Measurements from ENCODE around the gene SGMS1. TPM values are rescaled to one million over a fixed set of nuclear protein-coding genes. Genes with fewer than 3 reads are reported as not detected.

SGMS1 gene
- total and polyA plus RNA-seq, 2 donors from 2014 or later = 13.6 to 100 TPM

DNA sequence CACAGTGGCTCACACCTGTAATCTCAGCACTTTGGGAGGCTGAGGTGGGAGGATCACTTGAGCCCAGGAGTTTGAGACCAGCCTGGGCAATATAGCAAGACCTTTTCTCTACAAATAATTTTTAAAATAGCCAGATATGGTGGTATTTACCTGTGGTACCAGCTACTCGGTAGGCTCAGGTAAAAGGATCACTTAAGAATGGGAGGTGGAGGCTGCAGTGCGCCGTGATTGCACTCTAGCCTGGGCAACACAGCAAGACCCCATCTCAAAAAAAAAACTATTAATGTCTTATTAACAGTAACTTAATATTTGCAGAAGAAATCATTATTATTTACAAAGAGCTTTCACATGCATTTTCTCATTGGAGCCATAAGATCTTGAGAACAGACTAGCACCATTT lies 103.6 kb downstream of the SGMS1 start:
- FAIRE-seq (no peak), DNase-seq (no peak)
- H3K4me1 ChIP-seq (ENCODE audit: control insufficient read depth in 2 of 3, insufficient read depth in 2 of 3, low read depth in 1 of 3, low read length in 3 of 3) = no peaks in the 10 kb centered on the region
- H3K4me3 ChIP-seq (ENCODE audit: low read length in 3 of 3) = no peak overlapping the region
- H3K9me3 ChIP-seq (ENCODE audit: control insufficient read depth in 2 of 3, insufficient read depth in 1 of 3, low read length in 3 of 3) = no peaks in the 10 kb centered on the region
- no peaks in the 10 kb centered on the region for H3K36me3 ChIP-seq (ENCODE audit: control insufficient read depth in 2 of 3, insufficient read depth in 3 of 3, low read length in 3 of 3)
- intact Hi-C loops (cut with DNase I) = no loop called here
- no peak overlapping the region for H3K9ac ChIP-seq (ENCODE audit: low read length in 3 of 3)
- no peak overlapping the region for H3K27ac ChIP-seq (ENCODE audit: low read depth in 2 of 2, low read length in 2 of 2)
- no peaks in the 10 kb centered on the region for H3K27me3 ChIP-seq (ENCODE audit: control insufficient read depth, insufficient read depth, low read length)
- TF ChIP-seq, protein P1, sequence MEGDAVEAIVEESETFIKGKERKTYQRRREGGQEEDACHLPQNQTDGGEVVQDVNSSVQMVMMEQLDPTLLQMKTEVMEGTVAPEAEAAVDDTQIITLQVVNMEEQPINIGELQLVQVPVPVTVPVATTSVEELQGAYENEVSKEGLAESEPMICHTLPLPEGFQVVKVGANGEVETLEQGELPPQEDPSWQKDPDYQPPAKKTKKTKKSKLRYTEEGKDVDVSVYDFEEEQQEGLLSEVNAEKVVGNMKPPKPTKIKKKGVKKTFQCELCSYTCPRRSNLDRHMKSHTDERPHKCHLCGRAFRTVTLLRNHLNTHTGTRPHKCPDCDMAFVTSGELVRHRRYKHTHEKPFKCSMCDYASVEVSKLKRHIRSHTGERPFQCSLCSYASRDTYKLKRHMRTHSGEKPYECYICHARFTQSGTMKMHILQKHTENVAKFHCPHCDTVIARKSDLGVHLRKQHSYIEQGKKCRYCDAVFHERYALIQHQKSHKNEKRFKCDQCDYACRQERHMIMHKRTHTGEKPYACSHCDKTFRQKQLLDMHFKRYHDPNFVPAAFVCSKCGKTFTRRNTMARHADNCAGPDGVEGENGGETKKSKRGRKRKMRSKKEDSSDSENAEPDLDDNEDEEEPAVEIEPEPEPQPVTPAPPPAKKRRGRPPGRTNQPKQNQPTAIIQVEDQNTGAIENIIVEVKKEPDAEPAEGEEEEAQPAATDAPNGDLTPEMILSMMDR (IDR thresholded peaks at IDR 0.05; ENCODE audit: borderline replicate concordance, extremely low read depth, insufficient read depth) = no peak

DNA sequence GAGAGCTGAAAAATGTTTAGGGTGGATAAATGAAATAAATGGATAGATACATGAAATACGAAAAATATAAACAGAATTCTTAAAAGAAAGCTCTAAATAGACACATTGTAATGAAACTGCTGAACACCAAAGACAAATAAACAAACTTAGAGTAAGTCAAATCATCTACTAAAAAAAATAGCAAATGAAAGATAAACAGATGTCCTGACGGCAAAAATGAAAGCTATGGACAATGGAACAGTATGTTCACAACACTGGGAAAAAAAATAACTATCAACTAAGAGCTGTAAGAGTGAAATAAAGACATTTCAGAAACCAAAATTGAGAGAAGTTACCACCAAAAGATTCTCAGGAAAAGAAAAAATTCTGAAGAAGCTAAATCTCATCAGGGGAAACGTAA lies 106.1 kb downstream of the SGMS1 start:
- FAIRE-seq = no peak
- TF ChIP-seq, protein P1 (IDR thresholded peaks at IDR 0.05; ENCODE audit: borderline replicate concordance, extremely low read depth, insufficient read depth) = no peak

DNA sequence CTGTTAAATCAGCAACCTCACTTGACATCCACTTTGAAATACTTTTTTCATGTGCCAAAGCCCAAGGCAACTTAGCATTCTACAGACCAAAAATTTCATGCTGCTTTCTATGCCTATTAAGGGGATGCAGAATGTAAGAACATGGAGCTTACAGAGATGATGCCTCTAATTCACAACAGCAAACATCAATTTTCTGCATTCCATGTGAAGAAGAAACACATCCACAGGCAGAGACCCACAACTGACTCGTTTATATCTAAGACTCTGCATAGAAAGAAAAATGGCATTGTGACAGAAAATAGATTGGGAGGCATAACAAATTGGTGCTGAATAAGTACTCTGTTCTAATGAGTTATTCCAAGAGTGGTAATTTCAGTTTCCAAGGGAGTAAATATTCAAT lies 107.6 kb downstream of the SGMS1 start:
- intact Hi-C loops (cut with DNase I) = no loop called here

More for the DNA sequence above, 106.1 kb downstream of the SGMS1 start:
- H3K36me3 ChIP-seq (ENCODE audit: control insufficient read depth in 2 of 3, insufficient read depth in 3 of 3, low read length in 3 of 3) = no peaks in the 10 kb centered on the region
- no peak for DNase-seq
- no peak overlapping the region for H3K4me3 ChIP-seq (ENCODE audit: low read length in 3 of 3)
- intact Hi-C loops (cut with DNase I) = no loop called here
- H3K9me3 ChIP-seq (ENCODE audit: control insufficient read depth in 2 of 3, insufficient read depth in 1 of 3, low read length in 3 of 3) = no peaks in the 10 kb centered on the region
- H3K9ac ChIP-seq (ENCODE audit: low read length in 3 of 3) = no peak overlapping the region
- H3K27me3 ChIP-seq (ENCODE audit: control insufficient read depth, insufficient read depth, low read length) = no peaks in the 10 kb centered on the region
- H3K27ac ChIP-seq (ENCODE audit: low read depth in 2 of 2, low read length in 2 of 2) = no peak overlapping the region
- H3K4me1 ChIP-seq (ENCODE audit: control insufficient read depth in 2 of 3, insufficient read depth in 2 of 3, low read depth in 1 of 3, low read length in 3 of 3) = peaks cover 0 to 3% (median 0%) of the 10 kb centered on the region in 3 donors

More for the DNA sequence above, 107.6 kb downstream of the SGMS1 start:
- FAIRE-seq = no peak
- H3K27me3 ChIP-seq (ENCODE audit: control insufficient read depth, insufficient read depth, low read length) = no peaks in the 10 kb centered on the region
- no peak overlapping the region for H3K27ac ChIP-seq (ENCODE audit: low read depth in 2 of 2, low read length in 2 of 2)
- H3K4me1 ChIP-seq (ENCODE audit: control insufficient read depth in 2 of 3, insufficient read depth in 2 of 3, low read depth in 1 of 3, low read length in 3 of 3) = peaks cover 0 to 7% (median 0%) of the 10 kb centered on the region in 3 donors
- TF ChIP-seq, protein P1 (IDR thresholded peaks at IDR 0.05; ENCODE audit: borderline replicate concordance, extremely low read depth, insufficient read depth) = no peak
- no peak overlapping the region for H3K9ac ChIP-seq (ENCODE audit: low read length in 3 of 3)
- no peak overlapping the region for H3K4me3 ChIP-seq (ENCODE audit: low read length in 3 of 3)
- H3K9me3 ChIP-seq (ENCODE audit: control insufficient read depth in 2 of 3, insufficient read depth in 1 of 3, low read length in 3 of 3) = no peaks in the 10 kb centered on the region
- H3K36me3 ChIP-seq (ENCODE audit: control insufficient read depth in 2 of 3, insufficient read depth in 3 of 3, low read length in 3 of 3) = no peaks in the 10 kb centered on the region
- no peak for DNase-seq
